ENCODE results near the gene GNLY. TPM values are rescaled to one million over a fixed set of nuclear protein-coding genes. Genes with fewer than 3 reads are reported as not detected.

The GNLY gene
- total and polyA plus RNA-seq, 9 of the 15 experiments (the other 6 are each of a cell fraction or from before 2014, with no cell fraction given) = not detected

DNA sequence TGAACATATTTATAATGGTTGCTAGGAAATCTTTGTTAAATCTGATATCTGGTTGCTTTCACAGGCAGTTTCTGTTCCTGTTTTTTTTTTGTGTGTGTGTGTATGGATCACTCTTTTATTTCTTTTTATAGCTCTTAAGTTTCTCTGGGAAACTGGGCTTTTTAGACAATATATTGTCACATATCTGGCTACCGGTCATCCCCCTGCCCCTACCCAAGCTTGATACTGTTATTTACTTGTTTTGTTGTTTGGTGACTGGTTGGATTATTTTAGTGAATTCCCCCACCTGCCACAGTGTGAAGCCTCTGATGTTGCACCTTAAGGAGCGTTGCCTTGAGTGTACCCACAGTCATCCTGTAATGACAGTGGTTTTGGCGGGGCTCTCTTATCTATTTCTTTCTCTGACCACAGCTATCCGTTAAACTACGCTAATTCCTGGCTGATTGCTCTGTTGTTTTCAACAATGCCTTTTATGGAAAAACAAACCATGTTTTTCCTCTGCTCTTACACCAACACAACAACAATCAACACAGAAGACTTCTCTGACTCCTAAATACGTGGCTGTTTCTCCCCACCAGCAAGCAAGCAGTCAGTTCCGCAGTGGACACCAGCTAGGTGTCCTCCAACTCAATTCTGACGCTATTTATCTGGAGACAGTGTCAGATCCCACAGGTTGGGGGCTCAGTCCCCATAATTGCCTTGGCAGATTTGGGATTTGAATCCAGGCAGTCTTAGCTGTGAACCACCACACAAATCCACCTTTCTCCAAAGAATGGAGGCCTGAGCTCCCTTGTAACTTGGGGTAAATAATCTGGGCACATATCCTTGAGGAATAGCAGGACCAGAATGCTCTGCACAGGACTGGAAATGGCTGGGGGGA, 10.9 kb downstream of the GNLY start (continued):
- no peak for TF ChIP-seq ZNF586 (CRISPR knock-in tag; conservative IDR thresholded peaks at IDR 0.05)
- TF ChIP-seq IRF2 (CRISPR knock-in tag; IDR thresholded peaks at IDR 0.05) = no peak
- TF ChIP-seq, protein P1, sequence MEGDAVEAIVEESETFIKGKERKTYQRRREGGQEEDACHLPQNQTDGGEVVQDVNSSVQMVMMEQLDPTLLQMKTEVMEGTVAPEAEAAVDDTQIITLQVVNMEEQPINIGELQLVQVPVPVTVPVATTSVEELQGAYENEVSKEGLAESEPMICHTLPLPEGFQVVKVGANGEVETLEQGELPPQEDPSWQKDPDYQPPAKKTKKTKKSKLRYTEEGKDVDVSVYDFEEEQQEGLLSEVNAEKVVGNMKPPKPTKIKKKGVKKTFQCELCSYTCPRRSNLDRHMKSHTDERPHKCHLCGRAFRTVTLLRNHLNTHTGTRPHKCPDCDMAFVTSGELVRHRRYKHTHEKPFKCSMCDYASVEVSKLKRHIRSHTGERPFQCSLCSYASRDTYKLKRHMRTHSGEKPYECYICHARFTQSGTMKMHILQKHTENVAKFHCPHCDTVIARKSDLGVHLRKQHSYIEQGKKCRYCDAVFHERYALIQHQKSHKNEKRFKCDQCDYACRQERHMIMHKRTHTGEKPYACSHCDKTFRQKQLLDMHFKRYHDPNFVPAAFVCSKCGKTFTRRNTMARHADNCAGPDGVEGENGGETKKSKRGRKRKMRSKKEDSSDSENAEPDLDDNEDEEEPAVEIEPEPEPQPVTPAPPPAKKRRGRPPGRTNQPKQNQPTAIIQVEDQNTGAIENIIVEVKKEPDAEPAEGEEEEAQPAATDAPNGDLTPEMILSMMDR (IDR thresholded peaks at IDR 0.05 in 2 of 3, conservative IDR thresholded peaks at IDR 0.05 in 1 of 3; ENCODE audit: insufficient read depth in 2 of 3, low read depth in 1 of 3, low read length in 3 of 3) = no peak
- no peak for TF ChIP-seq ZNF165 (CRISPR knock-in tag; IDR thresholded peaks at IDR 0.05; ENCODE audit: borderline replicate concordance)
- TF ChIP-seq SAFB (IDR thresholded peaks at IDR 0.05; ENCODE audit: borderline replicate concordance, low read depth, low read length) = no peak
- TF ChIP-seq HNRNPLL (IDR thresholded peaks at IDR 0.05; ENCODE audit: low read depth, low read length, poor library complexity, severe bottlenecking) = peak; percentile 85
- TF ChIP-seq ZKSCAN1 (IDR thresholded peaks at IDR 0.05; ENCODE audit: low read depth, low read length) = no peak

DNA sequence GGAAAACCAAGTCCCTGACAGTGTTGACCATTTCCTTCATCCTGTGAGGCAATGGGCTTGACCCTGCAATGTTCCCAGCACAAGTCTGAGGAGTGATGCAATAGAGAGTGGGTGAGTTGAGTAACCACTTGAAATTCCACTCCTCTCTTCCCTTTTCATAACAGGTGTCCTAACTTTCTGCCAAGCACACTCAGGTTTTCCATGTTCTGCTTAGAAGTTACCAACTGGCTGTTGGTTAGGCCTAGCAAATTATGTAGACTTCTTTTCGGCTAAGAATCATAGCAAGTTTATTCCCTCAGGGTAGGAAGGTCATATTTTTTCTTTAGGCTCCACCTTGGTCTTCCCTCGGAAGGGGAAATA, 11.5 kb downstream of the GNLY start:
- 44% methylated on average over 2 of the region's 2 CpGs for WGBS (ENCODE audit: insufficient coverage, low coverage, missing lambda C conversion rate)
- Histone ChIP-seq H3K27me3 (ENCODE audit: control insufficient read depth in 2 of 2, insufficient read depth in 2 of 2, low read length in 2 of 2) (peaks cover 0 to 9% of the 10 kb centered on the region in 2 experiments; a peak in 2 of 5 replicates), H3K4me2 (ENCODE audit: insufficient read depth, low read length) (no peak overlapping the region), H3K36me3 (ENCODE audit: control insufficient read depth, insufficient read depth, low read length) (no peaks in the 10 kb centered on the region), H2AFZ (ENCODE audit: low read depth, low read length) (no peak overlapping the region), H4K20me1 (replicated peaks; ENCODE audit: control insufficient read depth, insufficient read depth, low read length) (no peaks in the 10 kb centered on the region), H3K27ac (ENCODE audit: extremely low read depth, low read depth, low read length) (no peak overlapping the region), H3K9me3 (replicated peaks; ENCODE audit: control insufficient read depth, insufficient read depth, low read depth, low read length) (no peaks in the 10 kb centered on the region), H3K79me2 (ENCODE audit: control insufficient read depth, insufficient read depth, low read length) (no peaks in the 10 kb centered on the region), H3K9me1 (ENCODE audit: control insufficient read depth, insufficient read depth, low read length) (no peaks in the 10 kb centered on the region), H3K4me3 (no peak overlapping the region), H3K9ac (ENCODE audit: insufficient read depth in 1 of 2, low read depth in 2 of 2, low read length in 2 of 2) (no peak overlapping the region; a peak in 1 of 4 replicates), H3K4me1 (replicated peaks in 1 of 2; ENCODE audit: control insufficient read depth in 2 of 2, insufficient read depth in 2 of 2, low read length in 2 of 2) (peaks cover under 1 to 22% of the 10 kb centered on the region in 2 experiments; a peak in 4 of 5 replicates)
- intact Hi-C loops (cut with micrococcal nuclease) (loop anchor here (2.0 to 5.0 kb wide), 2 partner anchors 69 to 288 kb away; partner anchors contain the start of gene SH2D6), in situ Hi-C loops (cut with MboI) (no loop called here)
- FAIRE-seq (no peak), ATAC-seq (peak; percentile 47), DNase-seq (ENCODE audit: extremely low read depth in 1 of 4, low spot score in 3 of 4) (no peak)
- no TSS peak for BruUV-seq (replicated peaks)
- ChIA-PET POLR2A (interaction anchor here (0.6 to 1.6 kb wide), 3 partner anchors 9 to 100 kb away, joined by 3 to 4 read pairs (median 4); no protein-coding TSS in a partner anchor), CTCF (ENCODE audit: low intra/inter-chr PET ratio) (interaction anchor here (0.6 to 1.0 kb wide), 2 partner anchors 26 to 536 kb away, joined by 3 to 5 read pairs; no protein-coding TSS in a partner anchor)
- TF ChIP-seq TEAD4 (IDR thresholded peaks at IDR 0.05; ENCODE audit: low read length) = peak; percentile 26; the same call in 1 of the 2 replicates
- TF ChIP-seq TEAD4 (CRISPR knock-in tag; IDR thresholded peaks at IDR 0.05; ENCODE audit: borderline replicate concordance) = no peak
